Liver (tissue), 3 donors: ENCODE results near the gene TIMM17A.

Experiments used
- EGR1 ChIP-seq, 2 donors: IDR thresholded peaks; 2 replicates each; pipeline ENCODE4 v1.6.1; 2016 to 2018; ENCODE audit warnings: antibody characterized with exemption in 2 of 2, low read depth in 2 of 2
- FOXA2 ChIP-seq: IDR thresholded peaks from 2 replicates; pipeline ENCODE4 v1.6.1; 2016; ENCODE audit warnings: antibody characterized with exemption
- GABPA ChIP-seq, 2 donors: IDR thresholded peaks in 1 of 2; conservative IDR thresholded peaks in 1 of 2; 2 replicates each; pipeline ENCODE4 v1.6.1; 2016; ENCODE audit warnings: antibody characterized with exemption in 2 of 2, mild to moderate bottlenecking in 1 of 2, moderate library complexity in 1 of 2
- JUND ChIP-seq, 2 donors: IDR thresholded peaks; 2 replicates each; pipeline ENCODE4 v1.6.1; 2016; ENCODE audit warnings: antibody characterized with exemption in 2 of 2
- MAX ChIP-seq: IDR thresholded peaks from 2 replicates; pipeline ENCODE4 v1.6.1; 2016; ENCODE audit warnings: antibody characterized with exemption
- NR2F2 ChIP-seq: IDR thresholded peaks from 2 replicates; pipeline ENCODE4 v1.6.1; 2016; ENCODE audit warnings: antibody characterized with exemption
- RAD21 ChIP-seq, 2 donors: IDR thresholded peaks; 2 replicates each; pipeline ENCODE4 v1.6.1; 2016; ENCODE audit warnings: antibody characterized with exemption in 2 of 2, mild to moderate bottlenecking in 2 of 2
- RXRA ChIP-seq, 2 donors: IDR thresholded peaks; 2 replicates each; pipeline ENCODE4 v1.6.1; 2017 to 2018; ENCODE audit warnings: antibody characterized with exemption in 2 of 2, mild to moderate bottlenecking in 1 of 2
- TAF1 ChIP-seq: conservative IDR thresholded peaks from 2 replicates; pipeline ENCODE4 v1.6.1; 2016; ENCODE audit warnings: antibody characterized with exemption, mild to moderate bottlenecking
- YY1 ChIP-seq: IDR thresholded peaks from 2 replicates; pipeline ENCODE4 v1.6.1; 2016; ENCODE audit warnings: antibody characterized with exemption, mild to moderate bottlenecking
- ZBTB33 ChIP-seq: IDR thresholded peaks from 2 replicates; pipeline ENCODE4 v1.6.1; 2016; ENCODE audit warnings: antibody characterized with exemption
- TF ChIP-seq, protein P1 (sequence below): fragments of 150-350 bp; IDR thresholded peaks from 2 replicates; pipeline ENCODE4 v1.5.1; 2017; ENCODE audit warnings: improper control_type of control experiment, low read depth, low read length; ENCODE audit not compliant: missing input control
- TF ChIP-seq, protein P2 (sequence below): IDR thresholded peaks from 2 replicates; pipeline ENCODE4 v1.6.1; 2016; ENCODE audit warnings: antibody characterized with exemption, mild to moderate bottlenecking
- TF ChIP-seq, protein P3 (sequence below): IDR thresholded peaks from 2 replicates; pipeline ENCODE4 v1.6.1; 2016; ENCODE audit warnings: antibody characterized with exemption
- donor health status: healthy.
- donor health status: healthy.

DNA sequence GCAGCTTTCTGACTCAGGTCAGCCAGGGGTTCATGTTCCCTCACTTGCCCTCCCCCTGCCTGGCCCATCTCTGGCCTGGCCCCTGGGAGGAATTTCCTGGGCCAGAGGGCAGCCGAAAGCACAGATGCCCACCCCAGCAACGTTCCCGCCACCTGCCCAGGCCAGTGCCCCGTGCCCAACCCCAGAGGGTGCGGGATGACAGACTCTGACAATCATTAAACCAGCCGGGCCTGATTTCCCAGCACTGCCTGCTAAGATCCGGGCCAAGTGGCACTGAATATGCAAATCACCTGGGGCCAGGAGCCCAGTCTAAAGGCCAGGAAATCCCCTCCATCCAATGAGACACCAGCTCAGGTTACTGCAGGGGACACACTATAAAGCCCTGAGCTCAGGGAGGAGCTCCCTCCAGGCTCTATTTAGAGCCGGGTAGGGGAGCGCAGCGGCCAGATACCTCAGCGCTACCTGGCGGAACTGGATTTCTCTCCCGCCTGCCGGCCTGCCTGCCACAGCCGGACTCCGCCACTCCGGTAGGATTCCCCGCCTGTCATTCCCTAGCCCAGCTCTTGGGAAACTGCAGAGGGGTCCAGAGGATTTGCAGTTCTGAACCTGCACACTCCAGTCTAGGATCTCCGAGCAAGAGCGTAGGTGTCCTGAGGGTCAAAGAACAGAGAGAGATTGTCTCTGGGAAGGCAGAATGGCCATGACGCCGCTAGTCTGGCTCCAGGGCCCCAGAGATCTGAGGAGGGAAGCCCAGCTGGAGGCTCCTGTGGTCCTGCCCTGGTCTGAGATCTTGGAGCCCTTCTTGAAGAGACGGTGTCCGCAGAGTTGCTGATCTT is 55.1 kb downstream of the TIMM17A start, which contains the start of gene ELF3:
- TF ChIP-seq, protein P1, sequence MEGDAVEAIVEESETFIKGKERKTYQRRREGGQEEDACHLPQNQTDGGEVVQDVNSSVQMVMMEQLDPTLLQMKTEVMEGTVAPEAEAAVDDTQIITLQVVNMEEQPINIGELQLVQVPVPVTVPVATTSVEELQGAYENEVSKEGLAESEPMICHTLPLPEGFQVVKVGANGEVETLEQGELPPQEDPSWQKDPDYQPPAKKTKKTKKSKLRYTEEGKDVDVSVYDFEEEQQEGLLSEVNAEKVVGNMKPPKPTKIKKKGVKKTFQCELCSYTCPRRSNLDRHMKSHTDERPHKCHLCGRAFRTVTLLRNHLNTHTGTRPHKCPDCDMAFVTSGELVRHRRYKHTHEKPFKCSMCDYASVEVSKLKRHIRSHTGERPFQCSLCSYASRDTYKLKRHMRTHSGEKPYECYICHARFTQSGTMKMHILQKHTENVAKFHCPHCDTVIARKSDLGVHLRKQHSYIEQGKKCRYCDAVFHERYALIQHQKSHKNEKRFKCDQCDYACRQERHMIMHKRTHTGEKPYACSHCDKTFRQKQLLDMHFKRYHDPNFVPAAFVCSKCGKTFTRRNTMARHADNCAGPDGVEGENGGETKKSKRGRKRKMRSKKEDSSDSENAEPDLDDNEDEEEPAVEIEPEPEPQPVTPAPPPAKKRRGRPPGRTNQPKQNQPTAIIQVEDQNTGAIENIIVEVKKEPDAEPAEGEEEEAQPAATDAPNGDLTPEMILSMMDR = no peak
- TF ChIP-seq, protein P2, sequence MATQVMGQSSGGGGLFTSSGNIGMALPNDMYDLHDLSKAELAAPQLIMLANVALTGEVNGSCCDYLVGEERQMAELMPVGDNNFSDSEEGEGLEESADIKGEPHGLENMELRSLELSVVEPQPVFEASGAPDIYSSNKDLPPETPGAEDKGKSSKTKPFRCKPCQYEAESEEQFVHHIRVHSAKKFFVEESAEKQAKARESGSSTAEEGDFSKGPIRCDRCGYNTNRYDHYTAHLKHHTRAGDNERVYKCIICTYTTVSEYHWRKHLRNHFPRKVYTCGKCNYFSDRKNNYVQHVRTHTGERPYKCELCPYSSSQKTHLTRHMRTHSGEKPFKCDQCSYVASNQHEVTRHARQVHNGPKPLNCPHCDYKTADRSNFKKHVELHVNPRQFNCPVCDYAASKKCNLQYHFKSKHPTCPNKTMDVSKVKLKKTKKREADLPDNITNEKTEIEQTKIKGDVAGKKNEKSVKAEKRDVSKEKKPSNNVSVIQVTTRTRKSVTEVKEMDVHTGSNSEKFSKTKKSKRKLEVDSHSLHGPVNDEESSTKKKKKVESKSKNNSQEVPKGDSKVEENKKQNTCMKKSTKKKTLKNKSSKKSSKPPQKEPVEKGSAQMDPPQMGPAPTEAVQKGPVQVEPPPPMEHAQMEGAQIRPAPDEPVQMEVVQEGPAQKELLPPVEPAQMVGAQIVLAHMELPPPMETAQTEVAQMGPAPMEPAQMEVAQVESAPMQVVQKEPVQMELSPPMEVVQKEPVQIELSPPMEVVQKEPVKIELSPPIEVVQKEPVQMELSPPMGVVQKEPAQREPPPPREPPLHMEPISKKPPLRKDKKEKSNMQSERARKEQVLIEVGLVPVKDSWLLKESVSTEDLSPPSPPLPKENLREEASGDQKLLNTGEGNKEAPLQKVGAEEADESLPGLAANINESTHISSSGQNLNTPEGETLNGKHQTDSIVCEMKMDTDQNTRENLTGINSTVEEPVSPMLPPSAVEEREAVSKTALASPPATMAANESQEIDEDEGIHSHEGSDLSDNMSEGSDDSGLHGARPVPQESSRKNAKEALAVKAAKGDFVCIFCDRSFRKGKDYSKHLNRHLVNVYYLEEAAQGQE = peak; percentile 98
- TF ChIP-seq JUND (IDR thresholded peaks at IDR 0.05) (peak; percentile 76 to 78), MAX (peak; percentile 81), RXRA (IDR thresholded peaks at IDR 0.05) (peak; percentile 92 to 97), RAD21 (IDR thresholded peaks at IDR 0.05) (peak; percentile 32 to 57), FOXA2 (peak; percentile 52), EGR1 (IDR thresholded peaks at IDR 0.05; ENCODE audit: low read depth in 2 of 2) (peak in 1 of 2 donors; percentile 46), GABPA (IDR thresholded peaks at IDR 0.05 in 1 of 2, conservative IDR thresholded peaks at IDR 0.05 in 1 of 2) (peak in 1 of 2 donors; percentile 48), NR2F2 (peak; percentile 67), TAF1 (peak; percentile 100), YY1 (peak; percentile 64), ZBTB33 (peak; percentile 73)
- TF ChIP-seq, protein P3, sequence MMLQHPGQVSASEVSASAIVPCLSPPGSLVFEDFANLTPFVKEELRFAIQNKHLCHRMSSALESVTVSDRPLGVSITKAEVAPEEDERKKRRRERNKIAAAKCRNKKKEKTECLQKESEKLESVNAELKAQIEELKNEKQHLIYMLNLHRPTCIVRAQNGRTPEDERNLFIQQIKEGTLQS = peak; percentile 77
